Caco-2 (cell line): ENCODE measurements around the gene SEPTIN10. TPM values are rescaled to one million over a fixed set of nuclear protein-coding genes. Genes with fewer than 3 reads are reported as not detected.
"Not testable (repeated sequence)": the region's sequence is repeated elsewhere in the genome, so short reads cannot be mapped to it uniquely, and the experiment has no call there.

Experiments
- BruUV-seq: library from RNA; stranded (reverse); fragments of 400-500 nt; replicated peaks from 2 replicates; lab custom pipeline; 2021; lab: Mats Ljungman, UMichigan
- CTCF ChIA-PET: fragments of 300-600 bp; sonication (Branson Sonifier 250); formaldehyde crosslinking; loops from one replicate; lab custom pipeline; 2022; ENCODE audit warnings: antibody characterized with exemption; lab: Charles Lee
- POLR2A ChIA-PET: fragments of 300-600 bp; sonication (Branson Sonifier 250); formaldehyde crosslinking; loops from one replicate; lab custom pipeline; 2022; ENCODE audit warnings: antibody characterized with exemption; lab: Charles Lee
- DNase-seq, 2 experiments: peaks; one replicate each; pipeline versions ENCODE4 v3.0.0 to v3.0.0-alpha.2; 2020 to 2022
- H3K27me3 ChIP-seq: replicated peaks from 2 replicates; pipeline ENCODE4 v1.6.0; 2011; ENCODE audit warnings: low read length; ENCODE audit not compliant: control insufficient read depth, insufficient read depth
- H3K36me3 ChIP-seq: 2 replicates; pipeline ENCODE4 v1.5.1; 2011; ENCODE audit warnings: low read length; ENCODE audit not compliant: control insufficient read depth, insufficient read depth
- H3K4me1 ChIP-seq: fragments of 250-450 bp; sonication (Bioruptor Pico); 2 replicates; pipeline ENCODE4 v1.5.1; 2020; ENCODE audit warnings: mild to moderate bottlenecking
- H3K4me3 ChIP-seq: 2 replicates; pipeline ENCODE4 v1.5.1; 2011; ENCODE audit warnings: low read depth, mild to moderate bottlenecking, control low read depth, low read length
- H3K9me3 ChIP-seq: fragments of 250-450 bp; sonication (Bioruptor Pico); 2 replicates; pipeline ENCODE4 v1.5.1; 2020; ENCODE audit warnings: mild to moderate bottlenecking, moderate library complexity
- H3K27ac Mint-ChIP-seq: one replicate; pipeline ENCODE4 v1.8.0; 2022; ENCODE audit warnings: mixed read lengths; ENCODE audit not compliant: unreplicated experiment
- H3K27me3 Mint-ChIP-seq: one replicate; pipeline ENCODE4 v1.8.0; 2022; ENCODE audit warnings: mixed read lengths; ENCODE audit not compliant: insufficient read depth, unreplicated experiment
- H3K36me3 Mint-ChIP-seq: one replicate; pipeline ENCODE4 v1.8.0; 2022; ENCODE audit warnings: mild to moderate bottlenecking, mixed read lengths; ENCODE audit not compliant: insufficient read depth, unreplicated experiment
- H3K4me1 Mint-ChIP-seq: one replicate; pipeline ENCODE4 v1.8.0; 2022; ENCODE audit warnings: low read depth, mixed read lengths; ENCODE audit not compliant: unreplicated experiment
- H3K4me3 Mint-ChIP-seq: one replicate; pipeline ENCODE4 v1.8.0; 2022; ENCODE audit warnings: mild to moderate bottlenecking, moderate library complexity, mixed read lengths; ENCODE audit not compliant: unreplicated experiment
- H3K9me3 Mint-ChIP-seq: one replicate; pipeline ENCODE4 v1.8.0; 2022; ENCODE audit warnings: mixed read lengths; ENCODE audit not compliant: unreplicated experiment
- intact Hi-C: fragments of 100-400 bp; cut with micrococcal nuclease; formaldehyde crosslinking; loops from one replicate; pipeline ENCODE4 v1.10.0; 2022; ENCODE audit not compliant: unreplicated experiment
- total RNA-seq: library from RNA; stranded (reverse); gene quantifications from 2 replicates; pipeline ENCODE4 v1.2.3, GENCODE V29; 2022
- TF ChIP-seq, protein P1 (sequence below), 2 experiments: fragments of 200-600 bp in 1 of 2; IDR thresholded peaks; 1 replicate in 1 of 2; 2 replicates in 1 of 2; pipeline versions ENCODE4 v1.5.1 to v1.8.0; 2011 to 2022; ENCODE audit warnings: antibody characterized with exemption in 1 of 2, control low read depth in 1 of 2, inconsistent platforms in 1 of 2, low read depth in 1 of 2, low read length in 1 of 2, mild to moderate bottlenecking in 1 of 2, moderate library complexity in 1 of 2; ENCODE audit not compliant: insufficient read depth in 1 of 2, severe bottlenecking in 1 of 2, unreplicated experiment in 1 of 2

Gene SEPTIN10
- total RNA-seq, 1 experiment from 2014 or later: 83.7 TPM

DNA sequence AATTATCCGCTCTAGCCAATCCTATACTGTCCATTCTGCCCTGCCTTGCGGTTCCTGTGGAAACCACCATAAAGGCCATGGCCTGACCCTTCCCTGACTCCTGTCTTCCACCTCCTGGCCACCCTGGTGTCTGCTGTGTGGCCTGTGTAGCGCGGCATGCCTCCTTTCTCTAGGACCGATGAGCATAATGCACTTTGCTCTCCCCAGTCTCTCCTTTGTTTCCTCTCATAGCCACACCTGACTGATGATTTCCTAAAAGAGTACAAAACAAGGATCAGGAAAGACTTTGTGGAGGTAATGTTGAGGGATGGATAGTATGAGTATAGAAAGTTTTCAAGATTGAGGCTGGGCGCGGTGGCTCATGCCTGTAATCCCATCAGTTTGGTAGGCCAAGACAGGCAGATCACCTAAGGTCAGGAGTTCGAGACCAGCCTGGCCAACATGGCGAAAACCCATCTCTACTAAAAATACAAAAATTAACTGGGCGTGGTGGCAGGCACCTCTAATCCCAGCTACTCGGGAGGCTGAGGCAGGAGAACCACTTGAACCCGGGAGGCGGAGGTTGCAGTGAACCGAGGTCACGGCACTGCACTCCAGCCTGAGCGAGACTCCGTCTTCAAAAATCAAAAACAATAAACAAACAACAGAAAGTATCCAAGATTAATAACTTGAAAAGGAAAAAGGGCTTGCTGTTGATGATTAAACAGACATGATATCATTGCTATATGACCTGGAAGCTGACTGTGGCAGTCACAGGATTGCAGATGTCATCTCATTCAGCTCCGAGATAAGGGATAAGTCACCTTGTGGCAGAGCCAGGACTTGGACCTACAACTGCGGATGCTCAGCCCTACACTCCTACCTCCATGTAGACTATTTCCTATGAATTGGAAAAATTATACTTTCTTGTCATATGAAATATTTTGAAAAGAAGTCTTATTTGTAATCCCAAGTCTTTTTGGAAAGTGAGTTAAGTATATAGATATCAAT, 17.0 kb upstream of the SEPTIN10 start:
- H3K4me3 ChIP-seq: no peak overlapping the region
- H3K9me3 ChIP-seq: no peaks in the 10 kb centered on the region
- H3K27me3 Mint-ChIP-seq: no peaks in the 10 kb centered on the region
- no peaks in the 10 kb centered on the region for H3K36me3 Mint-ChIP-seq
- H3K4me3 Mint-ChIP-seq: no peak overlapping the region
- intact Hi-C loops: no loop called here
- H3K9me3 Mint-ChIP-seq: no peaks in the 10 kb centered on the region
- no peaks in the 10 kb centered on the region for H3K36me3 ChIP-seq
- no TSS peak for BruUV-seq
- peaks cover 32% of the 10 kb centered on the region for H3K4me1 Mint-ChIP-seq
- POLR2A ChIA-PET: no interaction called here
- peaks cover 43% of the 10 kb centered on the region for H3K4me1 ChIP-seq
- H3K27ac Mint-ChIP-seq: peak overlapping the region; percentile 53
- DNase-seq: peak; percentile 43 to 65
- CTCF ChIA-PET: no interaction called here
- no peaks in the 10 kb centered on the region for H3K27me3 ChIP-seq
- TF ChIP-seq, protein P1, sequence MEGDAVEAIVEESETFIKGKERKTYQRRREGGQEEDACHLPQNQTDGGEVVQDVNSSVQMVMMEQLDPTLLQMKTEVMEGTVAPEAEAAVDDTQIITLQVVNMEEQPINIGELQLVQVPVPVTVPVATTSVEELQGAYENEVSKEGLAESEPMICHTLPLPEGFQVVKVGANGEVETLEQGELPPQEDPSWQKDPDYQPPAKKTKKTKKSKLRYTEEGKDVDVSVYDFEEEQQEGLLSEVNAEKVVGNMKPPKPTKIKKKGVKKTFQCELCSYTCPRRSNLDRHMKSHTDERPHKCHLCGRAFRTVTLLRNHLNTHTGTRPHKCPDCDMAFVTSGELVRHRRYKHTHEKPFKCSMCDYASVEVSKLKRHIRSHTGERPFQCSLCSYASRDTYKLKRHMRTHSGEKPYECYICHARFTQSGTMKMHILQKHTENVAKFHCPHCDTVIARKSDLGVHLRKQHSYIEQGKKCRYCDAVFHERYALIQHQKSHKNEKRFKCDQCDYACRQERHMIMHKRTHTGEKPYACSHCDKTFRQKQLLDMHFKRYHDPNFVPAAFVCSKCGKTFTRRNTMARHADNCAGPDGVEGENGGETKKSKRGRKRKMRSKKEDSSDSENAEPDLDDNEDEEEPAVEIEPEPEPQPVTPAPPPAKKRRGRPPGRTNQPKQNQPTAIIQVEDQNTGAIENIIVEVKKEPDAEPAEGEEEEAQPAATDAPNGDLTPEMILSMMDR (IDR thresholded peaks at IDR 0.05; ENCODE audit: insufficient read depth in 1 of 2, low read depth in 1 of 2, low read length in 1 of 2, severe bottlenecking in 1 of 2, unreplicated experiment in 1 of 2): no peak

DNA sequence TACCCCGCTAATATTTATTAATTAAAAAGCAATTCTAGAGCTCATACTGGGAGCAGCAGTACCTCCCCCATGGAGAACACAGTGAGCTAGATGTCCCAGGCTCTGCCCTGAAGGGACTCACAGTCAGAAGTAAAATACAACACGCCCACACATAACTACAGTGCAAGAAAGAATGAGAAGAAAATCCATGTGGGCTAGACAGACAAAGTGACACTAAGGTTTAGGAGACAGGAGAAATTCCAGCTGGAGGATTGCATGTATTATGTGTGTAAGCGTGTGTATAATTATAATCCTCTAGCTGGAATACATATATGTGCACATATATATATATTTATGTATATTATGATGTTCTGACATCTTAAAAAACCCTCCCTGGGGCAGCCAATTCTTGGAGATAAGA, 16.1 kb upstream of the SEPTIN10 start:
- Histone ChIP-seq H3K4me3 (no peak overlapping the region), H3K27me3 (no peaks in the 10 kb centered on the region), H3K9me3 (no peaks in the 10 kb centered on the region), H3K36me3 (no peaks in the 10 kb centered on the region), H3K4me1 (peaks cover 43% of the 10 kb centered on the region)
- Mint-ChIP-seq H3K27me3 (no peaks in the 10 kb centered on the region), H3K4me3 (no peak overlapping the region), H3K36me3 (no peaks in the 10 kb centered on the region), H3K4me1 (peaks cover 32% of the 10 kb centered on the region), H3K9me3 (no peaks in the 10 kb centered on the region), H3K27ac (peak overlapping the region; percentile 53)
- TF ChIP-seq, protein P1 (IDR thresholded peaks at IDR 0.05; ENCODE audit: insufficient read depth in 1 of 2, low read depth in 1 of 2, low read length in 1 of 2, severe bottlenecking in 1 of 2, unreplicated experiment in 1 of 2): no peak
- no peak for DNase-seq
- intact Hi-C loops: no loop called here
- POLR2A ChIA-PET: no interaction called here
- no TSS peak for BruUV-seq
- CTCF ChIA-PET: no interaction called here

DNA sequence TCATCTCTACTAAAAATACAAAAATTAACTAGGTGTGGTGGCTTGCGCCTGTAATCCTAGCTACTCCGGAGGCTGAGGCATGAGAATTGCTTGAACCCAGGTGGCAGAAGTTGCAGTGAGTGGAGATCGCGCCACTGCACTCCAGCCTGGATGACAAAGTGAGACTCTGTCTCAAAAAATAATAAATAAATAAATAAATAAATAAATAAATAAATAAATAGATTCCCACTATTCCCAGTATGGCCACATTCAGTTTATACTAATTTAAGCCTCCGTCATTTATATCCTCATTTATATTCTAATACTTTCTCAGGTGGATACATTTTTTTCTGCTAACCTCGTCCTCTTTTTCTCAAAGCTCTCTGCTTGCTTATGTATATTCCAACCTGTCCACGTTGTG, 14.6 kb upstream of the SEPTIN10 start:
- peaks cover 42% of the 10 kb centered on the region for H3K4me1 Mint-ChIP-seq
- POLR2A ChIA-PET, BruUV-seq, DNase-seq, H3K27me3 Mint-ChIP-seq, H3K9me3 ChIP-seq, CTCF ChIA-PET, H3K27me3 ChIP-seq, H3K9me3 Mint-ChIP-seq, H3K36me3 ChIP-seq, H3K36me3 Mint-ChIP-seq, intact Hi-C loops, H3K27ac Mint-ChIP-seq, H3K4me3 ChIP-seq, H3K4me3 Mint-ChIP-seq: not testable (repeated sequence)
- H3K4me1 ChIP-seq: peaks cover 51% of the 10 kb centered on the region
